ENCODE data around the gene SLC22A25.

DNA sequence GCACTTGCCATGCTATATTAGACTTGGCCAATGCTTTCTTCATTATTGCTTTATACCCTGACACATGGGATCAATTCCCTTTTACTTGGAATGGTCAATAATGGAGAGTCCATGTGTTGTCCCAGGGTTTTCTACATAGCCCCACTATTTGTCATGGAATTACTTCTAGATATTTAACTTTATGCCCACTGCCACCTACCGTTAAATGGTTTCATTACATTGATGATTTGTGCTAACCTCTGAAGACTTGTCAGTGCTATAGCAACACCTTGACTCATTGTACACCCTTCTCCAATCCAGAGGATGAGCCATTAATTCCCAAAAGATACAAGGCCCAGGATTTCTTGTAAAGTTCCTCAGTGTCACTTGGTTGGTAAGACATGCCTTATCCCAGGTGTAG lies 31.4 kb upstream of the SLC22A25 start:
- TF ChIP-seq CTCF (IDR thresholded peaks at IDR 0.05; ENCODE audit: low read depth, low read length, poor library complexity, severe bottlenecking), result peak; percentile 21
- TF ChIP-seq EZH2phosphoT487 (IDR thresholded peaks at IDR 0.05; ENCODE audit: borderline replicate concordance, low read length), result no peak

All from DOHH2 (cell line).